Vagina (tissue), 2 donors: ENCODE measurements around the gene RAB5B. TPM values are rescaled to one million over a fixed set of nuclear protein-coding genes. Genes with fewer than 3 reads are reported as not detected.
"Not testable (repeated sequence)": the region's sequence is repeated elsewhere in the genome, so short reads cannot be mapped to it uniquely, and the experiment has no call there.

ENCODE experiments used
- DNase-seq, 2 donors: peaks; one replicate each; pipeline ENCODE4 v3.0.0-alpha.2; 2017; ENCODE audit errors: extremely low spot score in 2 of 2
- H3K27ac ChIP-seq: fragments of 200-600 bp; sonication (generic); one replicate; pipeline ENCODE4 v1.5.1; 2019
- H3K27me3 ChIP-seq: fragments of 200-600 bp; sonication (generic); one replicate; pipeline ENCODE4 v1.5.1; 2019
- H3K36me3 ChIP-seq, 2 donors: fragments of 200-600 bp; sonication (generic); one replicate each; pipeline ENCODE4 v1.5.1; 2017 to 2019
- H3K4me1 ChIP-seq: fragments of 200-600 bp; sonication (generic); one replicate; pipeline ENCODE4 v1.5.1; 2019
- H3K4me3 ChIP-seq, 2 donors: fragments of 200-600 bp; sonication (generic); 1 replicate in 1 of 2; 2 replicates in 1 of 2; pipeline ENCODE4 v1.5.1; 2016 to 2019
- H3K9me3 ChIP-seq: fragments of 200-600 bp; sonication (generic); one replicate; pipeline ENCODE4 v1.5.1; 2019
- POLR2A ChIP-seq, 2 donors: fragments of 450-650 bp; IDR thresholded peaks; one replicate each; pipeline ENCODE4 v1.6.1; 2017; ENCODE audit warnings: antibody characterized with exemption in 2 of 2, mild to moderate bottlenecking in 2 of 2, moderate library complexity in 2 of 2
- POLR2AphosphoS5 ChIP-seq, 2 donors: sonication (generic); formaldehyde crosslinking; IDR thresholded peaks; one replicate each; pipeline ENCODE4 v1.9.0; 2017; ENCODE audit warnings: antibody characterized with exemption in 2 of 2, mild to moderate bottlenecking in 2 of 2, low read depth in 1 of 2; ENCODE audit not compliant: insufficient read depth in 1 of 2
- intact Hi-C: fragments of 100-400 bp; cut with DNase I; formaldehyde crosslinking; loops from one replicate; pipeline ENCODE4 v1.15.1; 2023
- total RNA-seq: library from RNA; depleted of rRNA; stranded (reverse); fragments of >200 nt; gene quantifications from one replicate; pipeline ENCODE4 v1.2.3, GENCODE V29; 2016
- TF ChIP-seq, protein P1 (sequence below), 3 experiments: fragments of 450-650 bp in 2 of 3; fragments of 200-600 bp in 1 of 3; sonication (generic) in 1 of 3; IDR thresholded peaks; one replicate each; pipeline ENCODE4 v1.5.1; 2017 to 2019; ENCODE audit warnings: antibody characterized with exemption in 3 of 3, mild to moderate bottlenecking in 2 of 3, moderate library complexity in 2 of 3

The RAB5B gene
- total RNA-seq, 1 donor from 2014 or later: 80.5 TPM

DNA sequence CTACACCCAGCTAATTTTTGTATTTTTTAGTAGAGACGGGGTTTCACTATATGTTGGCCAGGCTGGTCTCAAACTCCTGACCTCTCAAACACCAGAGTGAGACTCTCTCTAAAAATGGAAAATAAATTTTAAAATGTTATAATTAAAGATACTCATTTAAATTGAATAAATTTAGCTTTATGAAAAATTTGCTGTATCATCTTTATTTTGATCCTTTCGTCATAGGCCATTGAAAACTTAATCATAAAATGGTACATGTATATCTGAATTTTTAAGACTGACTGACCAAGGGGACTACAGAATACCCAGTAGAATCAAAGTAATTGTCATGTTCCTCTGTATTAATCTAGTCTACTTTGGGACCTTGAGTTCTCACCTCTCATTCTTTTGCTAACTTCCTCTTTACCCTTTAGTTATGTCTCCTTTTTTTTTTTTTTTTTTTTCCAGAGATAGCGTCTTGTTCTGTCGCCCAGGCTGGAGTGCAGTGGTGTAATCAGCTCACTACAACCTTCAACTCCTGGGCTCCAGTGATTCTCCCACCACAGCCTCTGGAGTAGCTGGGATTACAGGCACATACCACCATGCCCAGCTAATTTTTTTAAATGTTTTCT lies 9.5 kb downstream of the RAB5B start:
- no peak for DNase-seq
- intact Hi-C loops: no loop called here
- Histone ChIP-seq H3K4me1 (peaks cover 6% of the 10 kb centered on the region), H3K9me3 (no peaks in the 10 kb centered on the region), H3K27me3 (no peaks in the 10 kb centered on the region), H3K36me3 (peaks cover 0 to 73% of the 10 kb centered on the region in 2 donors), H3K27ac (no peak overlapping the region), H3K4me3 (no peak overlapping the region)
- TF ChIP-seq POLR2AphosphoS5 (IDR thresholded peaks at IDR 0.05; ENCODE audit: insufficient read depth in 1 of 2, low read depth in 1 of 2) (no peak), POLR2A (IDR thresholded peaks at IDR 0.05) (no peak)
- TF ChIP-seq, protein P1, sequence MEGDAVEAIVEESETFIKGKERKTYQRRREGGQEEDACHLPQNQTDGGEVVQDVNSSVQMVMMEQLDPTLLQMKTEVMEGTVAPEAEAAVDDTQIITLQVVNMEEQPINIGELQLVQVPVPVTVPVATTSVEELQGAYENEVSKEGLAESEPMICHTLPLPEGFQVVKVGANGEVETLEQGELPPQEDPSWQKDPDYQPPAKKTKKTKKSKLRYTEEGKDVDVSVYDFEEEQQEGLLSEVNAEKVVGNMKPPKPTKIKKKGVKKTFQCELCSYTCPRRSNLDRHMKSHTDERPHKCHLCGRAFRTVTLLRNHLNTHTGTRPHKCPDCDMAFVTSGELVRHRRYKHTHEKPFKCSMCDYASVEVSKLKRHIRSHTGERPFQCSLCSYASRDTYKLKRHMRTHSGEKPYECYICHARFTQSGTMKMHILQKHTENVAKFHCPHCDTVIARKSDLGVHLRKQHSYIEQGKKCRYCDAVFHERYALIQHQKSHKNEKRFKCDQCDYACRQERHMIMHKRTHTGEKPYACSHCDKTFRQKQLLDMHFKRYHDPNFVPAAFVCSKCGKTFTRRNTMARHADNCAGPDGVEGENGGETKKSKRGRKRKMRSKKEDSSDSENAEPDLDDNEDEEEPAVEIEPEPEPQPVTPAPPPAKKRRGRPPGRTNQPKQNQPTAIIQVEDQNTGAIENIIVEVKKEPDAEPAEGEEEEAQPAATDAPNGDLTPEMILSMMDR (IDR thresholded peaks at IDR 0.05): no peak

DNA sequence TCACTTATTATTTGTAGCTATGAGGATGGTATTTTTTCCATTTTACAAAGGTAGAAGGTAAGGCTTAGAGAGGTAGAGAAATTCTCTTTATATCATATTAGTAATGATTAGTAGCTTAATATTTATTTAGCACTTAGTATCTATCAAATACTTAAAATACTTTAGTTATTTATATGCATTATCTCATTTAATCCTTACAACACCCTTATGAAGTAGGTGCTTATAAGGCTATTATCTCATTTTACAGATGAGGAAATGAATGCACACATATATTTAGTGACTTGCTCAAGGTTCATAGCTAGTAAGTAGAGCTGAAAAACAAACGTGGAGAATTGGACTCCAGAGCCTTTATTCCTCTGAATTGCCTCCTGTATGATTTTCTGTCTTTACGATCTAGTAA lies 11.0 kb downstream of the RAB5B start:
- intact Hi-C loops: no loop called here
- peaks cover 0 to 79% of the 10 kb centered on the region in 2 donors for H3K36me3 ChIP-seq

GRCh38 chr12:55985341-55985740 lies 11.5 kb downstream of the RAB5B start:
- TF ChIP-seq POLR2AphosphoS5 (IDR thresholded peaks at IDR 0.05; ENCODE audit: insufficient read depth in 1 of 2, low read depth in 1 of 2): no peak
- TF ChIP-seq, protein P1 (IDR thresholded peaks at IDR 0.05): no peak
- TF ChIP-seq POLR2A (IDR thresholded peaks at IDR 0.05): no peak
- H3K36me3 ChIP-seq: peaks cover 0 to 80% of the 10 kb centered on the region in 2 donors
- no peaks in the 10 kb centered on the region for H3K4me1 ChIP-seq
- DNase-seq: no peak
- intact Hi-C loops: no loop called here
- H3K27ac ChIP-seq: no peak overlapping the region
- no peaks in the 10 kb centered on the region for H3K27me3 ChIP-seq
- H3K9me3 ChIP-seq: no peaks in the 10 kb centered on the region
- H3K4me3 ChIP-seq: no peak overlapping the region

More for the DNA sequence above, 11.0 kb downstream of the RAB5B start:
- DNase-seq: no peak
- Histone ChIP-seq H3K9me3 (no peaks in the 10 kb centered on the region), H3K4me1 (no peaks in the 10 kb centered on the region), H3K27me3 (no peaks in the 10 kb centered on the region), H3K4me3 (no peak overlapping the region), H3K27ac (no peak overlapping the region)
- no peak for TF ChIP-seq POLR2AphosphoS5 (IDR thresholded peaks at IDR 0.05; ENCODE audit: insufficient read depth in 1 of 2, low read depth in 1 of 2)
- no peak for TF ChIP-seq POLR2A (IDR thresholded peaks at IDR 0.05)
- TF ChIP-seq, protein P1 (IDR thresholded peaks at IDR 0.05): no peak

GRCh38 chr12:55985976-55986375 lies 12.1 kb downstream of the RAB5B start:
- H3K27me3 ChIP-seq, H3K9me3 ChIP-seq, DNase-seq, intact Hi-C loops, H3K4me1 ChIP-seq, H3K27ac ChIP-seq, H3K4me3 ChIP-seq: not testable (repeated sequence)
- peaks cover 0 to 80% of the 10 kb centered on the region in 2 donors for H3K36me3 ChIP-seq

DNA sequence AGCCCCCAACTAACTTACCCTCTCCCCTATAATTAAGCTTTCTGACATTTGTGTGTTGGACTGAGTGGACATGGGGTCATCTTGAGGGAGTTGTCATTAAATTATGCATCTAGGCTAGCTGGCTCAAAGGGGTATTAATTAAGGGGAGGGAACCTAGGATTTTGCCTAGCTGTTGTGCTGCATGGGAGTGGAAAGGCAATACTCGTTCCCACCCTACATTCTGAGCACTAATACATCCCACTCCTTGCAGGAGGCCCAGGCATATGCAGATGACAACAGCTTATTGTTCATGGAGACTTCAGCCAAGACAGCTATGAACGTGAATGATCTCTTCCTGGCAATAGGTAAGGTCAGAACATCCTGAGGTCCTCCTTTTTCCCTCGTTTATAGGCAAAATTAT lies 17.2 kb downstream of the RAB5B start:
- DNase-seq: no peak
- intact Hi-C loops: no loop called here
- Histone ChIP-seq H3K4me3 (no peak overlapping the region), H3K27me3 (no peaks in the 10 kb centered on the region), H3K36me3 (peaks cover 0 to 84% of the 10 kb centered on the region in 2 donors), H3K27ac (no peak overlapping the region), H3K9me3 (no peaks in the 10 kb centered on the region), H3K4me1 (no peaks in the 10 kb centered on the region)
- TF ChIP-seq, protein P1 (IDR thresholded peaks at IDR 0.05): no peak
- TF ChIP-seq POLR2A (IDR thresholded peaks at IDR 0.05): no peak
- TF ChIP-seq POLR2AphosphoS5 (IDR thresholded peaks at IDR 0.05; ENCODE audit: insufficient read depth in 1 of 2, low read depth in 1 of 2): no peak
